HAP-1 (cell line): ENCODE measurements around the gene LMX1A.

Experiments
- DNase-seq, 2 experiments: peaks; one replicate each; pipeline ENCODE4 v3.0.0-alpha.2; 2016 to 2020; ENCODE audit warnings: low spot score in 2 of 2
- H3K27me3 ChIP-seq: fragments of 250-450 bp; sonication (Bioruptor Pico); 2 replicates; pipeline ENCODE4 v1.5.1; 2020; ENCODE audit warnings: low read depth, mild to moderate bottlenecking, moderate library complexity
- H3K36me3 ChIP-seq: fragments of 250-450 bp; sonication (Bioruptor Pico); replicated peaks from 2 replicates; pipeline ENCODE4 v1.5.1; 2020; ENCODE audit warnings: mild to moderate bottlenecking
- H3K4me1 ChIP-seq: fragments of 250-450 bp; sonication (Bioruptor Pico); 2 replicates; pipeline ENCODE4 v1.5.1; 2020; ENCODE audit warnings: mild to moderate bottlenecking
- H3K4me3 ChIP-seq: fragments of 250-450 bp; sonication (Bioruptor Pico); 2 replicates; pipeline ENCODE4 v1.5.1; 2020; ENCODE audit warnings: mild to moderate bottlenecking, moderate library complexity
- H3K9me3 ChIP-seq: fragments of 250-450 bp; sonication (Bioruptor Pico); 2 replicates; pipeline ENCODE4 v1.5.1; 2020; ENCODE audit warnings: mild to moderate bottlenecking, moderate library complexity
- in situ Hi-C: fragments of 300-500 bp; cut with MboI; formaldehyde crosslinking; loops from 3 replicates; pipeline ENCODE4 v1.14.3; 2020; ENCODE audit warnings: low sequenced_read_pairs, inconsistent platforms, mixed read lengths

Gene LMX1A

GRCh38 chr1:165325460-165326203 is 30.9 kb downstream of the LMX1A start:
- DNase-seq: no peak
- in situ Hi-C loops: no loop called here
- H3K9me3 ChIP-seq: no peaks in the 10 kb centered on the region
- H3K36me3 ChIP-seq: no peaks in the 10 kb centered on the region
- H3K4me3 ChIP-seq: no peak overlapping the region
- no peaks in the 10 kb centered on the region for H3K4me1 ChIP-seq
- no peaks in the 10 kb centered on the region for H3K27me3 ChIP-seq

GRCh38 chr1:165324050-165324449 is 32.5 kb downstream of the LMX1A start:
- no peak for DNase-seq
- H3K36me3 ChIP-seq: no peaks in the 10 kb centered on the region
- H3K4me1 ChIP-seq: no peaks in the 10 kb centered on the region
- H3K27me3 ChIP-seq: no peaks in the 10 kb centered on the region
- H3K4me3 ChIP-seq: no peak overlapping the region
- no peaks in the 10 kb centered on the region for H3K9me3 ChIP-seq
- in situ Hi-C loops: no loop called here

DNA sequence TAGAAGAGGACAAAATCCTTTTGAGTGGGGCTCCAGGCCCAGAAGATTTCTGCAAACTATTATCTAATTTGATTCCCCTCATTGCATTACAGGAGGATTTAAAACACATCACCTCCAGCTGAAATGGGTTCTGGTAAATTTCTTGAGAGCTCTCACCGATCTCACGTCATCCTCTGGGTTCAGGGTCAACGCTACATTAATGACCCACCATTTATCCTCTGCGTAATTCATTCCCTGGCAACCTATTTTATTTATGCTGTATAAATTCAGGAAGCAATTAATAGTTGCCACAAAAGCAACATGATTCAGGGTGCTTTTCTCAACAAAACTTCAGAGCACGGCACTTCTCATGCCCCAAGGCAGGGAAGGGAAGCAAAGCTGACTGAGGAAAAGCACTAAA is 38.9 kb downstream of the LMX1A start:
- H3K9me3 ChIP-seq: no peaks in the 10 kb centered on the region
- H3K4me3 ChIP-seq: no peak overlapping the region
- no peaks in the 10 kb centered on the region for H3K4me1 ChIP-seq
- peaks cover 19% of the 10 kb centered on the region for H3K27me3 ChIP-seq
- in situ Hi-C loops: no loop called here
- no peak for DNase-seq
- no peaks in the 10 kb centered on the region for H3K36me3 ChIP-seq

GRCh38 chr1:165316153-165316772 is 40.3 kb downstream of the LMX1A start:
- no peak for DNase-seq
- Histone ChIP-seq H3K27me3 (peaks cover 19% of the 10 kb centered on the region), H3K36me3 (no peaks in the 10 kb centered on the region), H3K4me3 (no peak overlapping the region), H3K9me3 (no peaks in the 10 kb centered on the region), H3K4me1 (no peaks in the 10 kb centered on the region)
- in situ Hi-C loops: no loop called here

- no peak for DNase-seq
- Histone ChIP-seq H3K27me3 (peaks cover 19% of the 10 kb centered on the region), H3K4me3 (no peak overlapping the region), H3K4me1 (no peaks in the 10 kb centered on the region), H3K9me3 (no peaks in the 10 kb centered on the region), H3K36me3 (no peaks in the 10 kb centered on the region)
- in situ Hi-C loops: no loop called here
Measured at GRCh38 chr1:165315481-165315880, 41.0 kb downstream of the LMX1A start.

- Histone ChIP-seq H3K4me1 (no peaks in the 10 kb centered on the region), H3K9me3 (no peaks in the 10 kb centered on the region), H3K4me3 (no peak overlapping the region), H3K27me3 (peaks cover 19% of the 10 kb centered on the region), H3K36me3 (no peaks in the 10 kb centered on the region)
- in situ Hi-C loops: no loop called here
- no peak for DNase-seq
Measured at GRCh38 chr1:165313903-165314302, 42.6 kb downstream of the LMX1A start.

DNA sequence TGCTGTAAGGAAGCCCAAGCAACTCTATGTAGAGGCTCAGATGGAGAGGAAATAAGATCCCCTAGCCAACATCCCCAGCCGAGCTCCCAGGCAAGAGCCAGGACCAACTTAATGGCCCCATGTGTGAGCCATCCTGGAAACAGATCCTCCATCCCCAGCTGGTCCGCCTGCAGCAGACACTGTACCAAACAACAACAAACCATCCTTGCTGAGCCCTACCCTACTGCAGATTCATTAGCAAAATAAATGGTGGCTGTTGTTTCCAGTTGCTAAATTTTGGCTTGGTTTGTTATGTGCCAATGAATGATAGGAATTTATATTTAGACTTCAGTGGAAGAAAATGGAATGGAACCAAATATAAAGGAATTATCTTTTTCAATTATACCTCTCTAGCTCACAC is 43.9 kb downstream of the LMX1A start:
- peaks cover 19% of the 10 kb centered on the region for H3K27me3 ChIP-seq

DNA sequence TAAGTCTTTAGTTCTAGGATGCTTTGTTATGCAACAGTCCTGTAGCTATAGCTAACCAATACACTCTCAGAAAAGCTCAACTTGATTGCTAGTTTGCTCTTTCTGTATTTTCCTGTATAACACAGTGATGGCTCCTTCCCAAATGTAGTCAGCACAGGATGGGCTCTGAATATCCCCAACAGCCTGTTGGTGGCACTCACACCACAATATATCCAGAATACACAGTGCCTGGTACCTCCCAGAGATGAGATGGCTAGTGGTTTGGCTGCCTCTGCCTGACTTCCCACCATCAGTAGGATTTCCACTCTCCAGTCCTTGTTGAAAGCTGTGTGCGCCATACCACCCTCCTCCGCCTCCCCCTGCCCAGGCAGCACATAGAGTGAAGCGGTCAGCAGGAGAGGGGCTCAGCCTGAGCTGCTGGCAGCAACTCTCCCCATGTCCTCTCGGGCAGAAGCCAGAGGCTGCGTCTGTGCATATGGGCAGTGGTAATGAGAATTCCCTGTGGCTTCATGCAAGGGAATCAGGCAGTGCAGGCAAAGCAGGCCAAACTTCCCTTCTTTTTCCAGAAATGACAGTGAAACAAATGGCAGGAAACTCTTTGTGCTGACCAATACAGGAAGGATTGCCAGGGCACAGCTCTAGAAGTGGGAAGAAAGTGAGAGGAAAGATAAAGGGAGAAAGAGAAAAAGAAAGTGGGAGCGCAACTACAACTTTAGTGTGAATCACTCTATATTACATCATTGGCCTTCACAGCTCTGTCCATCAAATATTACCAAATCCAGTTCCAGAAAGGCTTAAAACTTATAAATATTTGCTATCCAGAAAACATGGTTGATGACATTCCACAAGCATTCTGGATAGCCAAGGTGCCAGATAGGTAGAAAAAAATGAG is 49.7 kb downstream of the LMX1A start:
- Histone ChIP-seq H3K27me3 (no peaks in the 10 kb centered on the region), H3K4me1 (no peaks in the 10 kb centered on the region), H3K36me3 (no peaks in the 10 kb centered on the region), H3K4me3 (no peak overlapping the region), H3K9me3 (no peaks in the 10 kb centered on the region)
- DNase-seq: no peak
- in situ Hi-C loops: no loop called here

More for the DNA sequence above, 43.9 kb downstream of the LMX1A start:
- Histone ChIP-seq H3K36me3 (no peaks in the 10 kb centered on the region), H3K9me3 (no peaks in the 10 kb centered on the region), H3K4me1 (no peaks in the 10 kb centered on the region), H3K4me3 (no peak overlapping the region)
- in situ Hi-C loops: no loop called here
- DNase-seq: no peak

- Histone ChIP-seq H3K27me3 (no peaks in the 10 kb centered on the region), H3K4me1 (no peaks in the 10 kb centered on the region), H3K36me3 (no peaks in the 10 kb centered on the region), H3K9me3 (no peaks in the 10 kb centered on the region), H3K4me3 (no peak overlapping the region)
- in situ Hi-C loops: no loop called here
- no peak for DNase-seq
Measured at GRCh38 chr1:165303386-165303785, 53.1 kb downstream of the LMX1A start.

GRCh38 chr1:165300400-165300903 is 56.1 kb downstream of the LMX1A start:
- Histone ChIP-seq H3K27me3 (no peaks in the 10 kb centered on the region), H3K4me1 (no peaks in the 10 kb centered on the region), H3K36me3 (no peaks in the 10 kb centered on the region), H3K4me3 (no peak overlapping the region), H3K9me3 (no peaks in the 10 kb centered on the region)
- DNase-seq: no peak
- in situ Hi-C loops: no loop called here

DNA sequence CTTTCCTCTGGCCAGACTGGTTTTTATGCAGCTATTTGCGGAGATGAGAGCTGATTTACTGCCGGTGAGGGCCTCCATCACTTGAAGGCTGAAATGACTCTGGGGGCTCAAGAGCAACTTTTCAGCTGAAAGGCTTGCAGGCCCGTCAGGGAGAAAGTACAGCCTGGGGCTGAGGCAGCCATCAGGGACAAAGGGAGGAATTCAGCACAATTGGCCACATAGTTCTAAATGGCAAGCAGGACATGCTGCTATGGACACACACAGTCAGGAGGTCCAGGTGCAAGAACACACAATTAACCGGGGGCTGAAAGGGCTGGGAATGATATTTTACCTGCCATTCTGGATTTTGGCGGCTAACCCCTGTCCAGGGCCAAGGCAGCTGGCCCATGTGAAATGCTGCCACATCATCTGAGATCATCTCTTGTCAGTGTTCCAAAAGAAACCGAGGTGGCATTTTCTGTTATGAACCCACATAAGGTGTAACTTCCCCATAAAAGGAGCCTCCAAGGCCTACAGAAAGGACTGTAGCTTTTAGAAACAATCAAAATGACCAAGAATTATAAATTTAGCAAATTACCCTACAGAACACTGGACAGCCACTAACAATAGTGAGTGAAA is 58.2 kb downstream of the LMX1A start:
- Histone ChIP-seq H3K4me3 (no peak overlapping the region), H3K4me1 (no peaks in the 10 kb centered on the region), H3K27me3 (no peaks in the 10 kb centered on the region), H3K9me3 (no peaks in the 10 kb centered on the region), H3K36me3 (no peaks in the 10 kb centered on the region)
- in situ Hi-C loops: no loop called here
- no peak for DNase-seq

DNA sequence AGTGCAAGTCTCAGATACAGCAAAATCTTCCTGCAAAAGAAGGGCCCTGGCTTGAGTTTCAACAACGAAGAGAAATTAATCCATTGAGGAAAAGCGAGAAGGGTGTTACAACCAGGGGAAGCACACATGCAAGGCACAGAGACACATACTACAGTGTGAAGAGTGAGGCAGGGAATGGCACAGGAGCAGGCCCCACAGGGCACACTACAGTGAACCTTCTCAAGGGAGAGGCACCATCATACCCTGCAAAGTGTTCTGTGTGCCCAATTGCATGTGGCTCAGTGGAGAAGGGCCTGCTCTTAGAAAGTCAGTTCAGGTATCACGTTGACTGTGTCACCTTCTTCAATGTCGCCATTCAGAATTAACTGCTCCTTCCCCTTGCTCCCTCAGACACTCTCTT is 60.3 kb downstream of the LMX1A start:
- Histone ChIP-seq H3K4me3 (no peak overlapping the region), H3K4me1 (no peaks in the 10 kb centered on the region), H3K36me3 (no peaks in the 10 kb centered on the region), H3K9me3 (no peaks in the 10 kb centered on the region), H3K27me3 (no peaks in the 10 kb centered on the region)
- in situ Hi-C loops: no loop called here
- DNase-seq: no peak

DNA sequence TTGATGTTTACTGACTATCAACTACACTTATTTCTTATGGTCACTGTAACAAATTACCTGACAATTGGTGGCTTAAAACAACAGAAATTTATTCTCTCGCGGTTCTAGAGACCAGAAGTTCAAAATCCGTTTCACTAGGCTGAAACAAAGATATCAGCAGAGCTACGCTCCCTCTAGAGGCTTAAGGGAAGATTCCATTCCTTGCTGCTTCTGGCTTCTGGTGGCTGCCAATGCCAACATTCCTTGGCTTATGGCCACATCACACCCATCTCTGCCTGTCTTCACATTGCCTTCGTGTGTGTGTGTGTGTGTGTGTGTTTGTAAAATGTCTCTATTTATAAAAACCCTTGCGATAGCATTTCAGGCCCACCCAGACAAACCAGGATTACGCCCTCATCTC is 66.4 kb downstream of the LMX1A start:
- in situ Hi-C loops: no loop called here
- no peaks in the 10 kb centered on the region for H3K9me3 ChIP-seq
- no peak for DNase-seq
- H3K36me3 ChIP-seq: no peaks in the 10 kb centered on the region
- H3K4me3 ChIP-seq: no peak overlapping the region
- no peaks in the 10 kb centered on the region for H3K4me1 ChIP-seq
- H3K27me3 ChIP-seq: peaks cover 4% of the 10 kb centered on the region
